ENCODE data around the gene F12.

- TF ChIP-seq CTCF (conservative IDR thresholded peaks at IDR 0.05; ENCODE audit: low read length), result no peak; the same call in 1 of the 2 replicates
- no peak for TF ChIP-seq EZH2phosphoT487 (IDR thresholded peaks at IDR 0.05; ENCODE audit: borderline replicate concordance, low read depth, low read length)
Observed at GRCh38 chr5:177446200-177447065, 37.1 kb upstream of the F12 start, which contains the start of gene PRR7.
